ENCODE measurements around the gene KDM5C.
A peak's percentile ranks its signal among the peaks of the same experiment; 100 is the strongest.

KDM5C gene

DNA sequence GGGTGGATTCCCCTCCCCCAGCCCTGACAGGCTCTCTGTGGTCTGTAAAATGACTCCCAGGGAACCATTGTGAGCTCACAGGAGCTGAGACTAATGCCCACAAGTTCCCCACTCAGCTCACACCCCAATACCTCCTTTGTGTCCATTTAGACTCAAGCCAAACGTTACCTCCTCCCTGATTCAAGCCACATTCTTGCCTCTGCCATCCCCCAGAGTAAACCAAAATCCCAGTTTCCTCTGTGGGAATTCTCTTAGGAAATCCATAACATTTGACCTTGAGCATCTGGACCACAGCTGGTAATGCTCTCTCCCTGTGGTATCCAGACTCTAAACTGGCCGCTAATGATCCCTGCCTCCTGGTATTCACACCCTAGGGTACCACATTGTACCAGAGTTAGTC is 26.3 kb upstream of the KDM5C start:
- DNase-seq (ENCODE audit: low read depth in 1 of 2, low spot score in 1 of 2) = no peak

DNA sequence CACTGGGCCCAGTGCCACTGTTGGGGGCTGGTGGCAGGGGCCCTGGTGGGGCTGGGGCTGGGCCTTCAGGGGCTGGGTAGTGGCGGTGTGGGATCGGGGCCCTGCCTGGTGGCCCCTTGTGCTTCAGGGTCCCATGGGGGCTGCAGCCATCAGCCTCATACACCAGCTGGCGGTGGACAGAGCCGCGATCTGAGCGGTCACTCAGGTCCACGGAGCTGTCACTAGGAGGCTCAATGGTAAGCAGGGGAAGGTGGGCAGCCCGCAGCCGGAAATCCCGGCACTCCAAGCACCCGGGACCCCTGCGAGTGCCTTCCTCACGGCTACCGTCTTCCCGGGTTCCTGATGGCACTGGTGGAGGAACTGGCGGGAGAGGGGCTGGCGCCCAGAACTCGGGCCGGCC is 25.5 kb upstream of the KDM5C start:
- DNase-seq (ENCODE audit: low read depth in 1 of 2, low spot score in 1 of 2) = no peak

DNA sequence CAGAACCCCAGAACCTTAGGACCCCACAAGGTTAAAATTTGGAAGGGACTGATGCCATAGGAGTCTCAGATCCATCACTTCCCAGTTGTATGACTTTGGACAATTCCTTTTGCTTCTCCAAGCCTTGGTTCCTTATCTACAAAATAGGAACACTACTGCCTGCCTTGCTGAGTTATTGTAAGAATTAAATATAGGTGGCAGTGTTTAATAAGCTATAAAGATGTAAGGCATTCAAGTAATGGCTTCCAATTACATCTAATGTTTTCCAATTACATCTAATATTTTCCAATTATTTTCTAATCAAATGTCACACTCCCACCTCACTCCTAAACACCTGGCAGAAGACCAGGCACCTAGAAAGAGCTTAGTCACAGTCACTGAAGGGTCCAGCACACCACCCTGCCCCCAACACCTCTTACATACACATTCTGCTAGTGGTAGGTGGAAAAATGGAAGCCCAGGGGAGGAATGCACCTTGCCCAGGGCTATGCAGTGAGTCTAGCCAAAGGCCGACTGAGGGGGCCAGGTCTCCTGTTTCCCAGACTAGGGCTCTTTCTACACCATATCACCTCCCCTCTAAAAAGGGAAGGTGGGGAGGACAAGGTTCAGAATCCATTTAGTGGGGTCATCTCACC is 24.5 kb upstream of the KDM5C start:
- no peak for DNase-seq (ENCODE audit: low read depth in 1 of 2, low spot score in 1 of 2)

DNA sequence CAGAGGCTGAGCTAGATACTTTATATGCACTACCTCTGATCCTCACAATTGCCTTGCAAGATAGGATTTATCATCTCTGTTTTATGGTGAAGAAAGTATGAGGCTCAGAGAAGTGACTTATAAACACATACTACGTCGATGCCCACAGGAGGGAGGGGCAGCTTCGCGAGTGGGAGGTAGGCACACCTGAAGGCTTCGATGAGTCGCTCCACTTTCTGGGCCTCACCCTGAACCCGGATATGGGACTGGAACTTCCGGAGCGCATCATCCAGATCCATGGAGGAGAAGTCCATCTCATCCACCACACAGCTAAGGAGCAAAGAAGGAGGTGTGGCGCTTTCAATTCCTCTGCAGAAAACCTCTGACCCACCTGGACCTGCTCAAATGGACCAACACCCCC is 22.9 kb upstream of the KDM5C start:
- DNase-seq (ENCODE audit: low read depth in 1 of 2, low spot score in 1 of 2) = no peak

GRCh38 chrX:53246231-53246630 is 21.2 kb upstream of the KDM5C start:
- DNase-seq (ENCODE audit: low read depth in 1 of 2, low spot score in 1 of 2) = no peak

GRCh38 chrX:53244610-53245009 is 19.6 kb upstream of the KDM5C start:
- no peak for DNase-seq (ENCODE audit: low read depth in 1 of 2, low spot score in 1 of 2)

DNA sequence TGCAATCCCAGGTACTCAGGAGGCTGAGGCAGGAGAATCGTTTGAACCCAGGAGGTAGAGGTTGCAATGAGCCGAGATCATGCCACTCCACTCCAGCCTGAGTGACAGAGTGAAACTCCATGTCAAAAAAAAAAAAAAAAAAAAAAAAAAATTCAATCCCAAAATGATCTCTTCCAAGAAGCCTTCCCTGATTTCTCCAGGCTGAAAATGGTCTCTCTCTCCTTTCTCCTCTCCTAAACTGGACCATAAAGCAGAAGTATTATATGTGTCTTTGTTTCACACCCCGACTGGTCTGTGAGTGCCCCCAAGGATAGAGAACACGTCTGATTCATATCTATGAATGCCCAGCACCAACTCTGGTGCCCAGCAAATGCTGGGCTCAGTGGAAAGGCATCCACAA is 17.3 kb upstream of the KDM5C start:
- no peak for DNase-seq (ENCODE audit: low read depth in 1 of 2, low spot score in 1 of 2)

DNA sequence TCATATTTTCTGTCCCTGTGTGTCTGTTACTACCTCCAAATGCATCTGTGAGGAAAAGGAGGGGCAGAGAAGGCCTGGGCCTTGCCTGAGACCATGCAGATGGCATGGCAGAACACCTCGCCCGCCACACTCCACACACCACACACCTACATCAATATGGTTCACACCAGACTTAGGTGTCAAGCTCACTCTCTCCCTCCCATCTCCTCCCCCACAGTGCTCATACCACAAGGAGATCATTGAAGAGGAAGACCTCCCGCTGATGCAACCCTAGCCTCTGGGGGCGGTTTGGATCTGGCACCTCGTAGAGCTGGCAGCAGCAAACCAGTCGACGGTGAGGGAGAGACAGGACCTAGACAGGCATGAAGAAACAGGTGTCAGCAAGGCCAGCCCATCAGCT is 16.6 kb upstream of the KDM5C start:
- no peak for DNase-seq (ENCODE audit: low read depth in 1 of 2, low spot score in 1 of 2)

DNA sequence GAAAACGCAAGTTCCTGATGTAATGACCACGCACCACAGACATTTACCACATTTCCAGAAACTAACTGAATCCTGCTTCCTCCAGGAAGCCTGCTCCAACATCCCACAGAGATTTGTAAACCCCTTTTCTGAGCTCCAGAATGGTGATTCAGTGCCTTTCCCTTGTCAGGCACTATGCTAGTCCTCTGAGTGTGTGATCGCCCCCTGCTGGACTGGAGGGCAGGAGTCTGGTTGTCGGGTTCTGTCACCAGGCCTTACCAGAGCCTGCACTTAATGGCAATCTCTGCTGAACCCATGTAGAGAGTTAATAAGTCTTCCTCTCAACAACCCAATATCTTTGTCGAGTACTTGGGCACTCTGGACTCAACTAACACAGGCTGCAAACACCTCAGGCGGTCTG is 14.5 kb upstream of the KDM5C start:
- peak in 1 of 2 donors; percentile 47 for DNase-seq (ENCODE audit: low read depth in 1 of 2, low spot score in 1 of 2)

- no peak for DNase-seq (ENCODE audit: low read depth in 1 of 2, low spot score in 1 of 2)
Measured at GRCh38 chrX:53237056-53237455, 12.0 kb upstream of the KDM5C start.

GRCh38 chrX:53236025-53236679 is 11.1 kb upstream of the KDM5C start:
- no peak for DNase-seq (ENCODE audit: low read depth in 1 of 2, low spot score in 1 of 2)

DNA sequence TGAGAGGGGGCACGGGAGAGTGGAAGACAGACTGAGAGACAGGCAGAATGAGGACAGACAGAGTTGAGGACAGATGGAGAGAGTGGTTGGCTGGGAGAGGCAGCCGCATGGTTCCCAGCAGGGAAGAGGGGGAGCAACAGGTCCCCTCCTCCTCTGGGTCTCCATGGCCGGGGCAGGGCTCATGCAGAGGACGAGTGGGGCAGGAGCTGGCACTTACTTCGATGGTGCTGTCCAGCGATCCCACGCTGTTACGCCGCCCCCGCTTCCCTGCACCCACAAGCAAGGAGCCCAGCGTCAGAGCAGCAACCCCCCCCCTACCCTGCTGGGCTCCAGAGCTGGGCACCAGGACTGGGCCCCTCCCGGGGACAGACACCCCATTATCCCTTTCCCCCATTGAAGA is 10.6 kb upstream of the KDM5C start:
- DNase-seq (ENCODE audit: low read depth in 1 of 2, low spot score in 1 of 2) = no peak

DNA sequence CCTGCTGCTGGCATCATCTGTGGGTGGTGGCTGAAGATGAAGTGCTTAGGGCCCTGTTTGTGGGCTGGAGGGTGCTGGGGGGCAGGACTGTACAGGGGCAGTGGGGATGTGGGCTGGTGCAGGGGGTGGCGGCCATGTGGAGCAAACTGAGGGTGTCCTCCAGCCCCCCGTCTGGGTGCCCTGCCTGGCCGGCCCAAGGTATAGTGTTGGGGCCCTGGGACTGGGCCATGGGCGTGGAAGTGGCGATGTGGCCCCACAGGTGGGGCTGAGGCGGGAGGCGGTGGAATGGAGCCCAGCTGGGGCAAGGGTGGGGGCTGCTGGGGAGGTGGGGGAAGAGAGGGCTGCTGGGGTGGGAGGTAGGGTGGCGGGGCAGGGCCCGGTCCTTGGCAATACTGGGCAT is 9.5 kb upstream of the KDM5C start:
- no peak for DNase-seq (ENCODE audit: low read depth in 1 of 2, low spot score in 1 of 2)

DNA sequence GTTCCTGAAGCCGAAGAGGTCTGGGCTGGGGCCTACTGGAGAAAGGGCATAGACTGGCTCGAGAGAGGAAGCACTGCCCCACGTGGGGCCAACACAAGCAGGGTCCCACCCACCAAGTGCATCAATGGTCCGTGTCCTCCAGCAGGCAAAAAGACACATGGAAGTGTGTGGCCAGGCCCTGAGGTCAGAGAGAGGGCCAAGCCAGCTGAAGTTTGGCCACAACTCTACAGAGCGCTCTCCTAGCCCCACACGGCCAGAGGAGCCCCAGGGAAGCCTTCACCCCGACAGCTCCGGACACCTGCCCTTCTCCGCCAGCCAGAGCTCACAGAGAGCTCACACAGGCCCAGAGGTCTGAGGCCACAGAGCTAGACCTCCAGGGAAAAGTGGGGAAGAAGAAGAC is 8.5 kb upstream of the KDM5C start:
- no peak for DNase-seq (ENCODE audit: low read depth in 1 of 2, low spot score in 1 of 2)

GRCh38 chrX:53230116-53230515 is 5.1 kb upstream of the KDM5C start:
- no peak for DNase-seq (ENCODE audit: low read depth in 1 of 2, low spot score in 1 of 2)

GRCh38 chrX:53227224-53227765 is 2.3 kb upstream of the KDM5C start:
- DNase-seq (ENCODE audit: low read depth in 1 of 2, low spot score in 1 of 2) = no peak

DNA sequence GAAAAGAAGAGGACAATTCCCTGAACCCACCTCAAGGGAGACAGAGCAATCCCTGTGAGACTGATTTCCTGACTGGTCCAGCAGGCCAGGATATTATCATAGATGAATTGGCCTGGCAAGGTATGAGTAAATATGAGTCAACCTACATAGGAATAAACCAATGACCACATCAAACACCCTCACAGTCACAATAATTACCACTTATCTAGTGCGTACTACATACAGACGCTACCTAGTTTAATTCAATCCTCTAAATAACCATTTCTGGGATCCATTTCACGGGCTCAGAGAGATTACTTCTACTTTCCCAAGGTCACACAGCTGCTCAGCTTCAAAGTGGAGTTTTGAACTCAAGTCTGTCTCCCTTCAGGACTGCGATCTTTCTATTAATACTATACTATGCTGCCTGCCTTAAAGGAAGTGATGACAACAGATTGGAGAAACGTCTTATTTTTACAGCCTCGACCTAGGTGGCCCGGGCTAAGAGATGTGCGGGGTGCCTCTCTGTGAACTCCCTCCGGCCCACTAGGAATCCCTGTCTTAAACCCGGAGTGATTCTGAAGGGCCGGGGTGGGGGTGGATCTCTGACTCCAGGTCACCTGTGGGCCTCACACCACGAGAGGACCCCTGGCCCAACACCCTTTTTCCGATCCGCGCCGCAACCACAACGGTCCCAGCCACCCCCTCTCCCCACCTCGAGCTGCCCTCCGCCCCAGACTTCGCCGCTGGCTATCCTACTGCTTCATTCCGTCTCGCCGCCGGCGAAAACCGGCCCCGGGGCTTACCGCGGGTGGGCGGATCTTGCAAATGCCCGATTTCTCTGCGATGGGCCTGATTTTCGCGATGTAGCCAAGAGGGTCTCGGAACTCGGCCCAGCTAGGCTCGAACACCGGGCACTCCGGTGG is 800 bp downstream of the KDM5C start:
- no peak for DNase-seq (ENCODE audit: low read depth in 1 of 2, low spot score in 1 of 2)

- DNase-seq (ENCODE audit: low read depth in 1 of 2, low spot score in 1 of 2) = no peak
Measured at GRCh38 chrX:53223068-53223693, 1.8 kb downstream of the KDM5C start.

- DNase-seq (ENCODE audit: low read depth in 1 of 2, low spot score in 1 of 2) = no peak
Measured at GRCh38 chrX:53211391-53211978, 13.5 kb downstream of the KDM5C start.

GRCh38 chrX:53196678-53197077 is 28.3 kb downstream of the KDM5C start:
- DNase-seq (ENCODE audit: low read depth in 1 of 2, low spot score in 1 of 2) = no peak

- DNase-seq (ENCODE audit: low read depth in 1 of 2, low spot score in 1 of 2) = no peak
Measured at GRCh38 chrX:53195401-53195800, 29.6 kb downstream of the KDM5C start.
